GM19043 (cell line): ENCODE results near the gene NDUFA8.

Experiments used
- ATAC-seq: cut with Tn5 transposase; IDR thresholded peaks from one replicate; pipeline ENCODE4 v1.9.1; 2021; ENCODE audit warnings: low read depth; ENCODE audit not compliant: unreplicated experiment

The NDUFA8 gene

GRCh38 chr9:122186301-122186700 lies 26.7 kb upstream of the NDUFA8 start:
- ATAC-seq: no peak

GRCh38 chr9:122184551-122184950 lies 25.0 kb upstream of the NDUFA8 start:
- ATAC-seq: no peak

- ATAC-seq: no peak
Measured at GRCh38 chr9:122183501-122183900, 23.9 kb upstream of the NDUFA8 start.

GRCh38 chr9:122180633-122181032 lies 21.1 kb upstream of the NDUFA8 start:
- no peak for ATAC-seq

- ATAC-seq: no peak
Measured at GRCh38 chr9:122179690-122180074, 20.1 kb upstream of the NDUFA8 start.

- ATAC-seq: no peak
Measured at GRCh38 chr9:122179054-122179689, 19.6 kb upstream of the NDUFA8 start.

GRCh38 chr9:122176916-122177315 lies 17.3 kb upstream of the NDUFA8 start:
- ATAC-seq: no peak

GRCh38 chr9:122173670-122174069 lies 14.1 kb upstream of the NDUFA8 start:
- no peak for ATAC-seq

GRCh38 chr9:122172131-122172530 lies 12.6 kb upstream of the NDUFA8 start:
- no peak for ATAC-seq

GRCh38 chr9:122168356-122168755 lies 8.8 kb upstream of the NDUFA8 start:
- ATAC-seq: no peak

GRCh38 chr9:122164286-122164685 lies 4.7 kb upstream of the NDUFA8 start:
- no peak for ATAC-seq

- no peak for ATAC-seq
Measured at GRCh38 chr9:122162415-122162814, 2.8 kb upstream of the NDUFA8 start.

- ATAC-seq: no peak
Measured at GRCh38 chr9:122159925-122160246, 307 bp upstream of the NDUFA8 start.

- no peak for ATAC-seq
Measured at GRCh38 chr9:122158202-122158601, 1.4 kb downstream of the NDUFA8 start.

GRCh38 chr9:122155796-122156195 lies 3.8 kb downstream of the NDUFA8 start:
- ATAC-seq: no peak

- no peak for ATAC-seq
Measured at GRCh38 chr9:122151267-122151828, 8.2 kb downstream of the NDUFA8 start.

GRCh38 chr9:122145592-122145863 lies 14.1 kb downstream of the NDUFA8 start:
- no peak for ATAC-seq

GRCh38 chr9:122144836-122145591 lies 14.6 kb downstream of the NDUFA8 start:
- ATAC-seq: no peak

GRCh38 chr9:122143876-122144405 lies 15.6 kb downstream of the NDUFA8 start:
- ATAC-seq: no peak

- ATAC-seq: no peak
Measured at GRCh38 chr9:122143296-122143695, 16.3 kb downstream of the NDUFA8 start.

- no peak for ATAC-seq
Measured at GRCh38 chr9:122141671-122142070, 17.9 kb downstream of the NDUFA8 start.
